Measurements from ENCODE around the gene OR10A4. TPM values are rescaled to one million over a fixed set of nuclear protein-coding genes. Genes with fewer than 3 reads are reported as not detected.

Gene OR10A4, protein sequence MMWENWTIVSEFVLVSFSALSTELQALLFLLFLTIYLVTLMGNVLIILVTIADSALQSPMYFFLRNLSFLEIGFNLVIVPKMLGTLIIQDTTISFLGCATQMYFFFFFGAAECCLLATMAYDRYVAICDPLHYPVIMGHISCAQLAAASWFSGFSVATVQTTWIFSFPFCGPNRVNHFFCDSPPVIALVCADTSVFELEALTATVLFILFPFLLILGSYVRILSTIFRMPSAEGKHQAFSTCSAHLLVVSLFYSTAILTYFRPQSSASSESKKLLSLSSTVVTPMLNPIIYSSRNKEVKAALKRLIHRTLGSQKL
- total RNA-seq = not detected
- polyA plus RNA-seq = not detected

DNA sequence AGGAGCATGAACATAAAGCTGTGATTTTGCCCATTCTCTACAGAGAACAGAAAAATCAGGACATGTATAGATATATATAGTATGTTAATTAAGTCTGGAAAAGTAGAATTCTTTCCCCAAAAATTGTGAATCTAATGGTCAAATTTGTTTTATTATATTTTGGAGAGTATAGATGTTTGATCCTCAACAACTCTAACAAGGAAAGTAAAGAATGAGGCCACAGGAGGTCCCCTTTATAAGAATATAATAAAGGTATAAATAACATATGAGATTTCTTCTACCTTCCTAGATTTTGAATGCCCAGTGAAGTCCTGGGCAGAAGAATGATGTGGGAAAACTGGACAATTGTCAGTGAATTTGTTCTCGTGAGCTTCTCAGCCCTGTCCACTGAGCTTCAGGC, at the start of gene OR10A4:
TSS of gene OR10A4 (plus strand) at position 301 of the 400 bp plus-strand sequence. CDS start at position 324, 23 bp downstream.
- H3K36me3 ChIP-seq (ENCODE audit: insufficient read depth, low read length) = no peaks in the 10 kb centered on the region
- CTCF ChIA-PET (ENCODE audit: partially characterized antibody) = interaction anchor here (1.4 kb wide), 1 partner anchor 64 kb away, joined by 3 read pairs; no protein-coding TSS in a partner anchor
- no peak within 1 kb of the TSS for H3K27ac Mint-ChIP-seq
- intact Hi-C loops (cut with micrococcal nuclease) = no loop called here
- no peak within 1 kb of the TSS for H3K4me3 Mint-ChIP-seq
- POLR2A ChIA-PET (ENCODE audit: partially characterized antibody) = no interaction called here
- no peaks in the 10 kb centered on the region for H3K4me1 ChIP-seq (ENCODE audit: insufficient read depth, low read length)
- H3K27me3 Mint-ChIP-seq = peaks cover 3 to 13% of the 10 kb centered on the region in 2 donors
- H3K4me3 ChIP-seq (ENCODE audit: low read length in 2 of 2) = no peak within 1 kb of the TSS
- H3K9me3 Mint-ChIP-seq = peaks cover 0 to 7% (median under 1%) of the 10 kb centered on the region in 8 donors
- no peaks in the 10 kb centered on the region for H3K9me3 ChIP-seq (ENCODE audit: control insufficient read depth in 1 of 2, low read length in 2 of 2)
- H3K4me1 Mint-ChIP-seq = peaks cover 0 to under 1% (median 0%) of the 10 kb centered on the region in 4 donors
- no peaks in the 10 kb centered on the region for H3K27me3 ChIP-seq (ENCODE audit: insufficient read depth, low read length)
- H3K27ac ChIP-seq (ENCODE audit: low read depth, low read length) = no peak within 1 kb of the TSS
- DNase-seq = no peak
- no peaks in the 10 kb centered on the region for H3K36me3 Mint-ChIP-seq

DNA sequence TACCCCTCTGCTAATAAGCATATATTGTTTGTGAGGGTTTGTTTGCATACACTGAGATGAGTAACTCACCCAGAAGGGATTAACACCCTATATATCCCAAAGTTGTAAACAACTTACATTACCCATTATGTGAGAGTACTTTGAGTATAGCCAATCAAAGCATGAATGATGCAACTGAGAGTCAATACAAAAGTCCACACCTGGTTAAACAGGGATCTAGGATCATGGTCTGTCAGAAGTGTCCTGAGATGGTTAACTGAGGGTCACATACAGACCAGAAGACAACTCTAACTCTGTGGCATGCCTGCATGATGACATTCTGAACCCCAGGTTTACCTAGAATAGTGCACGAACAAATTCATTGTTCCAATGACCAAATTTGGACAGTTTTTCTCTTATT, 48.3 kb upstream of the OR10A4 start:
- no peaks in the 10 kb centered on the region for H3K36me3 ChIP-seq (ENCODE audit: insufficient read depth, low read length)
- H3K4me1 ChIP-seq (ENCODE audit: insufficient read depth, low read length) = no peaks in the 10 kb centered on the region
- CTCF ChIA-PET (ENCODE audit: partially characterized antibody) = no interaction called here
- H3K9me3 Mint-ChIP-seq = no peaks in the 10 kb centered on the region
- intact Hi-C loops (cut with micrococcal nuclease) = no loop called here
- H3K27me3 Mint-ChIP-seq = peaks cover 6 to 16% of the 10 kb centered on the region in 2 donors
- H3K9me3 ChIP-seq (ENCODE audit: control insufficient read depth in 1 of 2, low read length in 2 of 2) = no peaks in the 10 kb centered on the region
- H3K27me3 ChIP-seq (ENCODE audit: insufficient read depth, low read length) = no peaks in the 10 kb centered on the region
- POLR2A ChIA-PET (ENCODE audit: partially characterized antibody) = no interaction called here
- H3K4me1 Mint-ChIP-seq = no peaks in the 10 kb centered on the region
- no peak overlapping the region for H3K4me3 Mint-ChIP-seq
- H3K36me3 Mint-ChIP-seq = no peaks in the 10 kb centered on the region
- DNase-seq = no peak
- H3K4me3 ChIP-seq (ENCODE audit: low read length in 2 of 2) = no peak overlapping the region
- no peak overlapping the region for H3K27ac ChIP-seq (ENCODE audit: low read depth, low read length)
- H3K27ac Mint-ChIP-seq = no peak overlapping the region

DNA sequence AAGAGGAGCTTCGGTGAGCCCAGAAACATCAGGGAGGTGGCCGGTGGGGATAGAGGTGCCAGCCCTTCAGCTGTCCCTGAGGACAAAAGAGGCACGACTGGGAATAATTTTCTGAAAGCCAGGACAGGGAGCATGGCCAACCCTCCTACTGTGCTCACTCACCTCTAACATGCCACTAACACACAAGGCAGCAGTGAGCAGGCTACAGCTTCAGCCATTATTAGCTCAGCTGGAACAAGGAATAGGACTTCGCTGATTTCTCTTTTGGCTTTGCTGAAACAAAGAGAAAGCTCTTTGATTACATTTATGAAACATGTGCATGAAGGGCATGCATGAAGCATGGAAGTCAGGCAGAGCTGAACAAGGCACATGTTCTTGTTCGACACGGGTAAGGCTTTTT, 43.1 kb upstream of the OR10A4 start:
- no peak for DNase-seq
- CTCF ChIA-PET (ENCODE audit: partially characterized antibody) = no interaction called here
- Mint-ChIP-seq H3K27me3 (peaks cover 6 to 20% of the 10 kb centered on the region in 2 donors), H3K4me3 (no peak overlapping the region), H3K27ac (no peak overlapping the region), H3K36me3 (no peaks in the 10 kb centered on the region), H3K9me3 (no peaks in the 10 kb centered on the region), H3K4me1 (no peaks in the 10 kb centered on the region)
- no peak overlapping the region for H3K4me3 ChIP-seq (ENCODE audit: low read length in 2 of 2)
- H3K27ac ChIP-seq (ENCODE audit: low read depth, low read length) = no peak overlapping the region
- POLR2A ChIA-PET (ENCODE audit: partially characterized antibody) = no interaction called here
- no peaks in the 10 kb centered on the region for H3K9me3 ChIP-seq (ENCODE audit: control insufficient read depth in 1 of 2, low read length in 2 of 2)
- intact Hi-C loops (cut with micrococcal nuclease) = no loop called here
- H3K27me3 ChIP-seq (ENCODE audit: insufficient read depth, low read length) = no peaks in the 10 kb centered on the region
- no peaks in the 10 kb centered on the region for H3K36me3 ChIP-seq (ENCODE audit: insufficient read depth, low read length)
- H3K4me1 ChIP-seq (ENCODE audit: insufficient read depth, low read length) = no peaks in the 10 kb centered on the region

DNA sequence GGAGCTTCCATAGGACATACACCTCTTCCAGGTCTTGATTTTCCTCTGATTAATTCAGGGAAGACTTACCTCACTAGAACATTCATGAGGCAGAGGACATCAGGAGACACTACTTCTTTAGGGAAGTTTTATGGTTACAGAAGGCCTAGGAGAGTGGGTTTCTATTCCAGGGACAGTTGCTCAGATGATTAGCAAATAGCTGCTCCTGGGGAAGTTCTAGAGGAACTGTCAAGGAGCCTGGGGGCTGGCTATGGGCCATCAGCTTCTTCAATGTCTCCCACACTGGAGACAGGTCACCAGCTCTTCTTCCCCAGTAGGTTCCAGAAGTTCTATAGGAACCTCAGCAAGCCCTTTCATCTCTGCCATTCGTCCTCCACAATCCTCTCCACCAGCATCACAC, 42.4 kb upstream of the OR10A4 start:
- POLR2A ChIA-PET (ENCODE audit: partially characterized antibody) = no interaction called here
- H3K36me3 Mint-ChIP-seq = no peaks in the 10 kb centered on the region
- Histone ChIP-seq H3K27ac (ENCODE audit: low read depth, low read length) (no peak overlapping the region), H3K4me1 (ENCODE audit: insufficient read depth, low read length) (no peaks in the 10 kb centered on the region), H3K36me3 (ENCODE audit: insufficient read depth, low read length) (no peaks in the 10 kb centered on the region), H3K9me3 (ENCODE audit: control insufficient read depth in 1 of 2, low read length in 2 of 2) (no peaks in the 10 kb centered on the region), H3K27me3 (ENCODE audit: insufficient read depth, low read length) (no peaks in the 10 kb centered on the region), H3K4me3 (ENCODE audit: low read length in 2 of 2) (no peak overlapping the region)
- intact Hi-C loops (cut with micrococcal nuclease) = no loop called here
- no peak for DNase-seq
- H3K4me3 Mint-ChIP-seq = no peak overlapping the region
- peaks cover 6 to 19% of the 10 kb centered on the region in 2 donors for H3K27me3 Mint-ChIP-seq
- no peak overlapping the region for H3K27ac Mint-ChIP-seq
- H3K9me3 Mint-ChIP-seq = no peaks in the 10 kb centered on the region
- H3K4me1 Mint-ChIP-seq = no peaks in the 10 kb centered on the region
- CTCF ChIA-PET (ENCODE audit: partially characterized antibody) = interaction anchor here (1.1 kb wide), 1 partner anchor 9 kb away, joined by 3 read pairs; no protein-coding TSS in a partner anchor

DNA sequence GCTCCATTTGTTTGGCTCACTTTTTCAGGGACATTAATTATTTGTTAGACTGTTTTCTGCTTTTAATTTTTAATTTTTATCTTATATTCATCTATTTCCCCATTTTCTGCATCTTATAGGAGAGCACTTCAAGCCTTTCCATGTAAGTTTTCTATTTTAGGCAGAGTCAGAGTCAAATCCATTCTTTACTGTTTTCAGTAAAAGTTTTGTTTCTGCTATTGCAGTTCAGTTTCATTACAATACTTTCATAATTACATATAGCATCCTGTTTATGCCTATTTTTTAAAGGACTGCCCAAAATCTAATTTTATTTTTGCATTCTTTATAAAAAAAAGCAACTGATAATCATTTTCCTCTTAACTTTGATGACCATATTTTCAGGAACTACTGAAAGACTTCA, 34.7 kb upstream of the OR10A4 start:
- intact Hi-C loops (cut with micrococcal nuclease) = no loop called here

DNA sequence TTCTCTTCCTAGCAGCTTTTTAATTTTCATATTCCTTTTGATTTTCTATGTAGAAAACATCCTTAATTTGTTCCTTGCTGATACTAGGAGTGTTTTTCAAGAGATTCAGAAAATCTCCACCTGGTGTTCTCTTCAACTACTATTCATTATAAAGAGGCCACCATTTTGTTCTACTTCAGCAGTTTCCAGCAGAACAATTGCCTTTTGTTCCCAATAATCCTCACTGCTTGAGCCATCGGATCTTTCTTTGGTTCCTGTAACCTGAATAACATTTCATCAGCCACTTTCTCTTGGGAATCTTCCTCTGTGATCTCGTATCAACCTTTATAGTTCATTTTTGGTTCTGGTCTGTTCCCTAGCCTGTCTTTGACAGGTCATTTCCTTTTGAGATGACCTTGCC, 32.8 kb upstream of the OR10A4 start:
- no peaks in the 10 kb centered on the region for H3K27me3 ChIP-seq (ENCODE audit: insufficient read depth, low read length)
- DNase-seq = no peak
- H3K36me3 ChIP-seq (ENCODE audit: insufficient read depth, low read length) = no peaks in the 10 kb centered on the region
- no peaks in the 10 kb centered on the region for H3K36me3 Mint-ChIP-seq
- H3K27ac Mint-ChIP-seq = no peak overlapping the region
- no peak overlapping the region for H3K4me3 ChIP-seq (ENCODE audit: low read length in 2 of 2)
- ChIA-PET CTCF (ENCODE audit: partially characterized antibody) (interaction anchor here (1.0 kb wide), 1 partner anchor 9 kb away, joined by 3 read pairs; no protein-coding TSS in a partner anchor), POLR2A (ENCODE audit: partially characterized antibody) (no interaction called here)
- H3K9me3 Mint-ChIP-seq = peaks cover 0 to 5% (median 0%) of the 10 kb centered on the region in 8 donors
- no peak overlapping the region for H3K4me3 Mint-ChIP-seq
- intact Hi-C loops (cut with micrococcal nuclease) = no loop called here
- H3K4me1 ChIP-seq (ENCODE audit: insufficient read depth, low read length) = no peaks in the 10 kb centered on the region
- H3K27me3 Mint-ChIP-seq = peaks cover 16 to 17% of the 10 kb centered on the region in 2 donors
- H3K4me1 Mint-ChIP-seq = no peaks in the 10 kb centered on the region
- H3K27ac ChIP-seq (ENCODE audit: low read depth, low read length) = no peak overlapping the region
- H3K9me3 ChIP-seq (ENCODE audit: control insufficient read depth in 1 of 2, low read length in 2 of 2) = no peaks in the 10 kb centered on the region

More for the DNA sequence above, 34.7 kb upstream of the OR10A4 start:
- H3K9me3 ChIP-seq (ENCODE audit: control insufficient read depth in 1 of 2, low read length in 2 of 2) = no peaks in the 10 kb centered on the region
- no peaks in the 10 kb centered on the region for H3K36me3 ChIP-seq (ENCODE audit: insufficient read depth, low read length)
- no peak overlapping the region for H3K27ac ChIP-seq (ENCODE audit: low read depth, low read length)
- ChIA-PET CTCF (ENCODE audit: partially characterized antibody) (no interaction called here), POLR2A (ENCODE audit: partially characterized antibody) (no interaction called here)
- no peak for DNase-seq
- H3K4me3 ChIP-seq (ENCODE audit: low read length in 2 of 2) = no peak overlapping the region
- Mint-ChIP-seq H3K27me3 (peaks cover 10 to 11% of the 10 kb centered on the region in 2 donors), H3K27ac (no peak overlapping the region), H3K36me3 (no peaks in the 10 kb centered on the region), H3K9me3 (peaks cover 0 to 5% (median 0%) of the 10 kb centered on the region in 8 donors), H3K4me3 (no peak overlapping the region), H3K4me1 (no peaks in the 10 kb centered on the region)
- no peaks in the 10 kb centered on the region for H3K4me1 ChIP-seq (ENCODE audit: insufficient read depth, low read length)
- H3K27me3 ChIP-seq (ENCODE audit: insufficient read depth, low read length) = no peaks in the 10 kb centered on the region

DNA sequence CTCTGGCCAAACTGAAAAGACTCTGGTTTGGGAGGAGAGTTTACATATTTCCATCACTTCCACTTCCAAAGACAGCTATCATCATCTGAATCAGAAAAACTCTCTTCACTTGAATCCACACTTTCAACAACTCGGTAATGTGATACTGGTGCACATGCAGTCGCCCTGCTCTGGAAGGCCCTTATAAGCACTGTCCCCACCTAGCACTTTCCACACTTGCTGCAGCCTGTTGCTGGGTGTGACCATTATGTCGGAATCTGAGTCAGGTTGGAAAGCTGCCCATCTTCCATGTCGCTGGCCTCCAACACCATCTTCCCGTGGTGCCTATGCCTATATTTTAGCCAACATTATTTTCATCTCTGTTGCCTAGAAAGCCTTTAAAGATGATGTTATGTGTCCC, 32.1 kb upstream of the OR10A4 start:
- H3K4me1 ChIP-seq (ENCODE audit: insufficient read depth, low read length) = no peaks in the 10 kb centered on the region
- H3K36me3 ChIP-seq (ENCODE audit: insufficient read depth, low read length) = no peaks in the 10 kb centered on the region
- no peaks in the 10 kb centered on the region for H3K36me3 Mint-ChIP-seq

More for the DNA sequence above, 32.1 kb upstream of the OR10A4 start:
- intact Hi-C loops (cut with micrococcal nuclease) = no loop called here
- CTCF ChIA-PET (ENCODE audit: partially characterized antibody) = no interaction called here
- DNase-seq = no peak
- Histone ChIP-seq H3K27ac (ENCODE audit: low read depth, low read length) (no peak overlapping the region), H3K27me3 (ENCODE audit: insufficient read depth, low read length) (no peaks in the 10 kb centered on the region), H3K4me3 (ENCODE audit: low read length in 2 of 2) (no peak overlapping the region), H3K9me3 (ENCODE audit: control insufficient read depth in 1 of 2, low read length in 2 of 2) (no peaks in the 10 kb centered on the region)
- no peak overlapping the region for H3K27ac Mint-ChIP-seq
- H3K27me3 Mint-ChIP-seq = peaks cover 16 to 18% of the 10 kb centered on the region in 2 donors
- H3K4me1 Mint-ChIP-seq = no peaks in the 10 kb centered on the region
- POLR2A ChIA-PET (ENCODE audit: partially characterized antibody) = no interaction called here
- peaks cover 0 to 5% (median 0%) of the 10 kb centered on the region in 8 donors for H3K9me3 Mint-ChIP-seq
- H3K4me3 Mint-ChIP-seq = no peak overlapping the region
